K562 (cell line): Measurements from ENCODE around the gene MYO3B. TPM values are rescaled to one million over a fixed set of nuclear protein-coding genes. Genes with fewer than 3 reads are reported as not detected.

Source experiments
- CCNT2 ChIP-seq: IDR thresholded peaks from 2 replicates; pipeline ENCODE4 v1.6.1; 2011; ENCODE audit warnings: borderline replicate concordance, low read depth, mild to moderate bottlenecking, moderate library complexity, mixed read lengths, low read length; ENCODE audit not compliant: insufficient read length; ENCODE audit errors: extremely low read depth
- CSDE1 ChIP-seq, 2 experiments: fragments of 450-650 bp; IDR thresholded peaks; 2 replicates each; pipeline ENCODE4 v1.6.1; 2016; ENCODE audit warnings: mild to moderate bottlenecking in 1 of 2
- EHMT2 ChIP-seq: fragments of 450-650 bp; IDR thresholded peaks from 2 replicates; pipeline ENCODE4 v1.6.1; 2018; ENCODE audit warnings: antibody characterized with exemption
- FOXA1 ChIP-seq: fragments of 450-650 bp; IDR thresholded peaks from 2 replicates; pipeline ENCODE4 v1.6.1; 2016; ENCODE audit warnings: mild to moderate bottlenecking, borderline replicate concordance
- GTF2B ChIP-seq: IDR thresholded peaks from 2 replicates; pipeline ENCODE4 v1.6.1; 2011; ENCODE audit not compliant: insufficient read length; ENCODE audit errors: extremely low read depth
- NBN ChIP-seq: fragments of 450-650 bp; IDR thresholded peaks from 2 replicates; pipeline ENCODE4 v1.6.1; 2016; ENCODE audit warnings: low read depth, mild to moderate bottlenecking
- NR2C1 ChIP-seq, 2 experiments: fragments of 450-650 bp; IDR thresholded peaks; 2 replicates each; pipeline ENCODE4 v1.6.1; 2017; ENCODE audit warnings: mild to moderate bottlenecking in 2 of 2, antibody characterized with exemption in 1 of 2, inconsistent platforms in 1 of 2, missing compliant biosample characterization in 1 of 2, missing genetic modification characterization in 1 of 2
- NR2C2 ChIP-seq, 2 experiments: fragments of 200-800 bp in 1 of 2; sonication (Bioruptor generic) in 1 of 2; sonication (generic) in 1 of 2; formaldehyde crosslinking in 1 of 2; IDR thresholded peaks; 2 replicates each; pipeline versions ENCODE4 v1.6.1 to v1.8.0; 2016 to 2022; ENCODE audit warnings: mild to moderate bottlenecking in 1 of 2, missing compliant biosample characterization in 1 of 2, missing genetic modification characterization in 1 of 2, missing genetic modification reagents in 1 of 2
- SMAD3 ChIP-seq: fragments of 450-650 bp; formaldehyde crosslinking; conservative IDR thresholded peaks from 2 replicates; pipeline ENCODE4 v1.4.0; 2020; ENCODE audit warnings: mild to moderate bottlenecking
- SREBF2 ChIP-seq: sonication (generic); formaldehyde crosslinking; IDR thresholded peaks from 2 replicates; pipeline ENCODE4 v1.4.0; 2020; ENCODE audit warnings: mild to moderate bottlenecking, missing genetic modification reagents
- STAT5B ChIP-seq: fragments of 250-450 bp; sonication (Bioruptor Pico); IDR thresholded peaks from 2 replicates; pipeline ENCODE4 v1.8.0; 2021; ENCODE audit warnings: mild to moderate bottlenecking, inconsistent platforms
- TAF7 ChIP-seq: fragments of 450-650 bp; IDR thresholded peaks from 2 replicates; pipeline ENCODE4 v1.6.1; 2016; ENCODE audit warnings: missing genetic modification characterization, missing compliant biosample characterization
- ZNF3 ChIP-seq: fragments of 250-450 bp; sonication (Bioruptor Pico); IDR thresholded peaks from 2 replicates; pipeline ENCODE4 v1.5.0; 2021; ENCODE audit warnings: mild to moderate bottlenecking, moderate library complexity
- ZNF384 ChIP-seq: IDR thresholded peaks from 2 replicates; pipeline ENCODE4 v1.6.1; 2012; ENCODE audit warnings: low read depth, low read length, improper control_type of control experiment
- ZNF639 ChIP-seq, 2 experiments: fragments of 200-800 bp in 1 of 2; sonication (Bioruptor generic) in 1 of 2; sonication (generic) in 1 of 2; formaldehyde crosslinking in 1 of 2; IDR thresholded peaks in 1 of 2; conservative IDR thresholded peaks in 1 of 2; 2 replicates each; pipeline versions ENCODE4 v1.5.0 to v1.6.1; 2016 to 2020; ENCODE audit warnings: missing compliant biosample characterization in 1 of 2, missing genetic modification characterization in 1 of 2, missing genetic modification reagents in 1 of 2
- polyA plus RNA-seq, 8 experiments: library from polyadenylated mRNA; depleted of rRNA in 4 of 8; stranded (reverse) in 5 of 8; unstranded in 3 of 8; fragments of >200 nt; fragmentation: Nextera tagmentation in 2 of 8; fragmentation: Illumina TruSeq in 1 of 8; extraction: Ambion mirVana in 2 of 8; extraction: Trizol in 1 of 8; gene quantifications; 2 replicates each; pipeline versions ENCODE4 v1.2.1 to v1.2.3, GENCODE V29; 2011 to 2014; ENCODE audit warnings: inconsistent platforms in 1 of 8, missing spikeins in 1 of 8
- total RNA-seq, 7 experiments: library from RNA; depleted of rRNA in 6 of 7; stranded (reverse); fragments of >200 nt in 6 of 7; fragmentation: Illumina TruSeq in 2 of 7; extraction: Trizol in 2 of 7; gene quantifications; 2 replicates each; pipeline versions ENCODE4 v1.2.1 to v1.2.3, GENCODE V29; 2011 to 2021; ENCODE audit warnings: low replicate concordance in 1 of 7

MYO3B gene
- total and polyA plus RNA-seq, 9 of the 15 experiments (the other 6 are each of a cell fraction or from before 2014, with no cell fraction given), result 2.7 to 6.5 (median 3.6) TPM

GRCh38 chr2:170229744-170230143, 51.8 kb downstream of the MYO3B start (continued):
- TF ChIP-seq SMAD3 (CRISPR knock-in tag) (peak; percentile 26; the same call in 1 of the 2 replicates), FOXA1 (no peak), STAT5B (CRISPR knock-in tag) (no peak), CCNT2 (no peak), ZNF384 (no peak), ZNF3 (CRISPR knock-in tag) (no peak), GTF2B (no peak), SREBF2 (no peak), CSDE1 (IDR thresholded peaks at IDR 0.05) (no peak), EHMT2 (no peak), TAF7 (tag) (no peak), NBN (no peak), NR2C2 (CRISPR knock-in tag; IDR thresholded peaks at IDR 0.05) (no peak), NR2C2 (tag; IDR thresholded peaks at IDR 0.05) (no peak), NR2C1 (IDR thresholded peaks at IDR 0.05) (no peak), NR2C1 (tag; IDR thresholded peaks at IDR 0.05) (no peak), ZNF639 (CRISPR knock-in tag; conservative IDR thresholded peaks at IDR 0.05 in 1 of 2, IDR thresholded peaks at IDR 0.05 in 1 of 2) (0 out of 4 replicates have a peak, but pooled peaks of 1 of the 2 experiments have one; percentile 23)
